ENCODE data around the gene RFX1.

DNA sequence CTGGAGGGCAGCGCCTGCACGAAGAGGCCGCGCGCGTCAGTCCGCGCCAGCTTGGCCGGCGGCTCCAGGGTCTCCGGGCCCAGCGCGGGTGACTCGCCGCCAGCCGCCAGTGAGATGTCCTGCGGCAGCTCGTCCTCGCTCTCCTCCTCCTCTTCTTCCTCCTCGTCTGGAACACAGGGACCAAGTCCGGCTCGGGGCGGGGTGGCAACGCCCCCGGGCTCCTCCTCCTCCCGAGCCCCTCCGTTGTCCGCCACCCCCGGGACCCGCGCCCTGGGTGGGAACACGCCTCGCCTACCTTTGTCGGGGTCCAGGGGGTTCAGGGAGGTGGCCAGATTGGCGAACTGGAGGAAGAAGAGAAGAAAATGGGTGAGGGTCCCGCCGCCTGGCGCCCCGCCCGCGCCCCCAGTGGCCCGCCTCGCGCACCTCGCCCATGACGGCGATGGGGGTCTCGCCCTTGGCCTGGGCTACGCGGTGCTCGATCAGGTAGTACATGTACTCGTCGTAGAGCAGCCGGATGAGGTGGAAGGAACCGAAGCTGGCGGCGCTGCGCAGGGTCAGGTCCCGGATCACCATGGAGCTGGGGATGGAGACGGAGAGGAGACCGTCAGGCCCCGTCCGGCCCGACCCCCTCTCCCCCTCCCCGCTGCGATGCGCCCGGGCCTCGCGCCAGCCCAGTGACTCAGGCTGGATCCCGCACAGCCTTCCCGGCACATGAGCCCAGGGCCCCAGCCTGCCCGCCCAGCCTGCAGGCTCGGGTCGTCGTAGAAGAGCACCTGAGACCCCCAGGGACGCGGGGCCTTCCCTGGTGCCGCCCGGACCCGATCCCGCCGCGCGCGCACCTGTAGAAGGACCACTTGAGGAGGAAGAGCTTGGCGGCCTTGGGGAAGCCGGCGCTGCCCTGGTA lies 43.2 kb downstream of the RFX1 start:
- TF ChIP-seq, protein P1, sequence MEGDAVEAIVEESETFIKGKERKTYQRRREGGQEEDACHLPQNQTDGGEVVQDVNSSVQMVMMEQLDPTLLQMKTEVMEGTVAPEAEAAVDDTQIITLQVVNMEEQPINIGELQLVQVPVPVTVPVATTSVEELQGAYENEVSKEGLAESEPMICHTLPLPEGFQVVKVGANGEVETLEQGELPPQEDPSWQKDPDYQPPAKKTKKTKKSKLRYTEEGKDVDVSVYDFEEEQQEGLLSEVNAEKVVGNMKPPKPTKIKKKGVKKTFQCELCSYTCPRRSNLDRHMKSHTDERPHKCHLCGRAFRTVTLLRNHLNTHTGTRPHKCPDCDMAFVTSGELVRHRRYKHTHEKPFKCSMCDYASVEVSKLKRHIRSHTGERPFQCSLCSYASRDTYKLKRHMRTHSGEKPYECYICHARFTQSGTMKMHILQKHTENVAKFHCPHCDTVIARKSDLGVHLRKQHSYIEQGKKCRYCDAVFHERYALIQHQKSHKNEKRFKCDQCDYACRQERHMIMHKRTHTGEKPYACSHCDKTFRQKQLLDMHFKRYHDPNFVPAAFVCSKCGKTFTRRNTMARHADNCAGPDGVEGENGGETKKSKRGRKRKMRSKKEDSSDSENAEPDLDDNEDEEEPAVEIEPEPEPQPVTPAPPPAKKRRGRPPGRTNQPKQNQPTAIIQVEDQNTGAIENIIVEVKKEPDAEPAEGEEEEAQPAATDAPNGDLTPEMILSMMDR (IDR thresholded peaks at IDR 0.05) = no peak
- no peak for TF ChIP-seq EZH2 (IDR thresholded peaks at IDR 0.05; ENCODE audit: borderline replicate concordance, insufficient read depth, low read depth, low read length, poor library complexity, severe bottlenecking)

Data from B cell (primary cell).